ENCODE measurements around the gene TNFSF4. TPM values are rescaled to one million over a fixed set of nuclear protein-coding genes. Genes with fewer than 3 reads are reported as not detected.
A peak's percentile ranks its signal among the peaks of the same experiment; 100 is the strongest.

Gene TNFSF4
- total and polyA plus RNA-seq, 2 experiments from 2014 or later = 1.4 to 2.7 TPM

GRCh38 chr1:173202424-173203145 is 4.5 kb downstream of the TNFSF4 start:
- DNase-seq (ENCODE audit: low read depth in 1 of 2, low spot score in 1 of 2) = peak; percentile 55 to 90
- Histone ChIP-seq H3K4me3 (no peak overlapping the region), H3K27ac (no peak overlapping the region), H3K4me1 (ENCODE audit: low read depth) (peaks cover 6% of the 10 kb centered on the region), H3K36me3 (no peaks in the 10 kb centered on the region), H3K27me3 (no peaks in the 10 kb centered on the region), H3K9me3 (ENCODE audit: low read depth) (no peaks in the 10 kb centered on the region)
- TF ChIP-seq CTCF (IDR thresholded peaks at IDR 0.05; ENCODE audit: low read depth, low read length) = peak; percentile 65

- Histone ChIP-seq H3K36me3 (no peaks in the 10 kb centered on the region), H3K4me3 (no peak overlapping the region), H3K9me3 (ENCODE audit: low read depth) (no peaks in the 10 kb centered on the region), H3K27me3 (no peaks in the 10 kb centered on the region), H3K27ac (no peak overlapping the region), H3K4me1 (ENCODE audit: low read depth) (peaks cover 6% of the 10 kb centered on the region)
- DNase-seq (ENCODE audit: low read depth in 1 of 2, low spot score in 1 of 2) = no peak
- TF ChIP-seq CTCF (IDR thresholded peaks at IDR 0.05; ENCODE audit: low read depth, low read length) = no peak
Measured at GRCh38 chr1:173201969-173202368, 5.2 kb downstream of the TNFSF4 start.

- Histone ChIP-seq H3K9me3 (ENCODE audit: low read depth) (no peaks in the 10 kb centered on the region), H3K4me3 (no peak overlapping the region), H3K27me3 (no peaks in the 10 kb centered on the region), H3K27ac (no peak overlapping the region), H3K36me3 (no peaks in the 10 kb centered on the region), H3K4me1 (ENCODE audit: low read depth) (peaks cover 3% of the 10 kb centered on the region)
- DNase-seq (ENCODE audit: low read depth in 1 of 2, low spot score in 1 of 2) = no peak
- no peak for TF ChIP-seq CTCF (IDR thresholded peaks at IDR 0.05; ENCODE audit: low read depth, low read length)
Measured at GRCh38 chr1:173195596-173196088, 11.5 kb downstream of the TNFSF4 start.

GRCh38 chr1:173193639-173194038 is 13.5 kb downstream of the TNFSF4 start:
- no peak overlapping the region for H3K4me3 ChIP-seq
- H3K27me3 ChIP-seq = no peaks in the 10 kb centered on the region
- TF ChIP-seq CTCF (IDR thresholded peaks at IDR 0.05; ENCODE audit: low read depth, low read length) = no peak
- no peak overlapping the region for H3K27ac ChIP-seq
- peaks cover 12% of the 10 kb centered on the region for H3K4me1 ChIP-seq (ENCODE audit: low read depth)
- H3K36me3 ChIP-seq = no peaks in the 10 kb centered on the region
- no peaks in the 10 kb centered on the region for H3K9me3 ChIP-seq (ENCODE audit: low read depth)
- DNase-seq (ENCODE audit: low read depth in 1 of 2, low spot score in 1 of 2) = peak in 1 of 2 donors; percentile 12

GRCh38 chr1:173191011-173191705 is 16.0 kb downstream of the TNFSF4 start:
- TF ChIP-seq CTCF (IDR thresholded peaks at IDR 0.05; ENCODE audit: low read depth, low read length) = no peak
- DNase-seq (ENCODE audit: low read depth in 1 of 2, low spot score in 1 of 2) = peak in 1 of 2 donors; percentile 14
- Histone ChIP-seq H3K27me3 (no peaks in the 10 kb centered on the region), H3K27ac (peak overlapping the region; percentile 70), H3K9me3 (ENCODE audit: low read depth) (no peaks in the 10 kb centered on the region), H3K4me3 (no peak overlapping the region), H3K36me3 (no peaks in the 10 kb centered on the region), H3K4me1 (ENCODE audit: low read depth) (peaks cover 12% of the 10 kb centered on the region)

Data from cardiac muscle cell (in vitro differentiated cells and primary cell).